ENCODE measurements around the gene DDX46. TPM values are rescaled to one million over a fixed set of nuclear protein-coding genes. Genes with fewer than 3 reads are reported as not detected.

Gene DDX46
- total and polyA plus RNA-seq, 2 donors (not counting 1 experiment from before 2014, with no cell fraction given) = 18.7 to 38.1 TPM

GRCh38 chr5:134794082-134794481 is 35.5 kb downstream of the DDX46 start:
- Histone ChIP-seq H3K36me3 (ENCODE audit: control insufficient read depth, insufficient read depth, low read length) (peaks cover 6% of the 10 kb centered on the region), H3K4me3 (replicated peaks in 1 of 4; ENCODE audit: control extremely low read depth in 1 of 4, insufficient read depth in 1 of 4, low read depth in 3 of 4, low read length in 4 of 4) (no peak overlapping the region), H3K4me2 (ENCODE audit: extremely low read depth, insufficient read depth, low read length) (no peak overlapping the region), H3K4me1 (ENCODE audit: control insufficient read depth, extremely low read depth, insufficient read depth, low read length) (no peaks in the 10 kb centered on the region), H3K9me3 (ENCODE audit: control insufficient read depth, insufficient read depth, low read depth, low read length) (no peaks in the 10 kb centered on the region), H3K9ac (ENCODE audit: insufficient read depth, low read length) (no peak overlapping the region), H4K20me1 (ENCODE audit: control insufficient read depth, extremely low read depth, insufficient read depth, low read length) (no peaks in the 10 kb centered on the region), H3K27me3 (ENCODE audit: control insufficient read depth, insufficient read depth, low read length) (no peaks in the 10 kb centered on the region), H3K79me2 (ENCODE audit: control insufficient read depth, insufficient read depth, low read length) (no peaks in the 10 kb centered on the region), H2AFZ (ENCODE audit: low read length) (no peak overlapping the region), H3K27ac (ENCODE audit: insufficient read depth, low read length) (no peak overlapping the region)
- peak in 1 of 2 donors; percentile 50 for DNase-seq (ENCODE audit: low read depth in 2 of 2)
- no peak for TF ChIP-seq EZH2 (IDR thresholded peaks at IDR 0.05; ENCODE audit: low read length, missing control alignments)
- TF ChIP-seq CTCF (conservative IDR thresholded peaks at IDR 0.05 in 1 of 2, IDR thresholded peaks at IDR 0.05 in 1 of 2; ENCODE audit: low read depth in 1 of 2, low read length in 2 of 2) = no peak

DNA sequence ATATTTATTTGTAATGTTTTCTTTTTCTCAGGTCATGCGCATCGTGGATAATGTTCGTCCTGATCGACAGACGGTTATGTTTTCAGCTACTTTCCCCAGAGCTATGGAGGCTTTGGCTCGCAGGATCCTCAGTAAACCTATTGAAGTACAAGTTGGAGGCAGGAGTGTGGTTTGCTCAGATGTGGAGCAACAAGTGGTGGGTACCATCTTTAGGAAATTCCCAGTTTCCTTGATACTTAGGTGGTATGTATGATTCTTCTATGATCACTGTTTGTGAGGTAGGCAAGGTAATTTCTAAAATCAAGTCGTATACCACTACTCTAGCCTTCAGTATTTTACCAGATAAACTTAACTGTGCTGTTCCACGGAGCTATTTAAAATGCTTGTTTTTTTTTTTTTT is 36.2 kb downstream of the DDX46 start:
- Histone ChIP-seq H3K27me3 (ENCODE audit: control insufficient read depth, insufficient read depth, low read length) (no peaks in the 10 kb centered on the region), H3K4me1 (ENCODE audit: control insufficient read depth, extremely low read depth, insufficient read depth, low read length) (no peaks in the 10 kb centered on the region), H3K36me3 (ENCODE audit: control insufficient read depth, insufficient read depth, low read length) (peaks cover 6% of the 10 kb centered on the region), H3K79me2 (ENCODE audit: control insufficient read depth, insufficient read depth, low read length) (no peaks in the 10 kb centered on the region), H3K4me3 (replicated peaks in 1 of 4; ENCODE audit: control extremely low read depth in 1 of 4, insufficient read depth in 1 of 4, low read depth in 3 of 4, low read length in 4 of 4) (no peak overlapping the region), H3K27ac (ENCODE audit: insufficient read depth, low read length) (no peak overlapping the region), H3K4me2 (ENCODE audit: extremely low read depth, insufficient read depth, low read length) (no peak overlapping the region), H4K20me1 (ENCODE audit: control insufficient read depth, extremely low read depth, insufficient read depth, low read length) (no peaks in the 10 kb centered on the region), H2AFZ (ENCODE audit: low read length) (no peak overlapping the region), H3K9ac (ENCODE audit: insufficient read depth, low read length) (no peak overlapping the region), H3K9me3 (ENCODE audit: control insufficient read depth, insufficient read depth, low read depth, low read length) (no peaks in the 10 kb centered on the region)
- TF ChIP-seq EZH2 (IDR thresholded peaks at IDR 0.05; ENCODE audit: low read length, missing control alignments) (no peak), CTCF (conservative IDR thresholded peaks at IDR 0.05 in 1 of 2, IDR thresholded peaks at IDR 0.05 in 1 of 2; ENCODE audit: low read depth in 1 of 2, low read length in 2 of 2) (no peak)
- no peak for DNase-seq (ENCODE audit: low read depth in 2 of 2)

DNA sequence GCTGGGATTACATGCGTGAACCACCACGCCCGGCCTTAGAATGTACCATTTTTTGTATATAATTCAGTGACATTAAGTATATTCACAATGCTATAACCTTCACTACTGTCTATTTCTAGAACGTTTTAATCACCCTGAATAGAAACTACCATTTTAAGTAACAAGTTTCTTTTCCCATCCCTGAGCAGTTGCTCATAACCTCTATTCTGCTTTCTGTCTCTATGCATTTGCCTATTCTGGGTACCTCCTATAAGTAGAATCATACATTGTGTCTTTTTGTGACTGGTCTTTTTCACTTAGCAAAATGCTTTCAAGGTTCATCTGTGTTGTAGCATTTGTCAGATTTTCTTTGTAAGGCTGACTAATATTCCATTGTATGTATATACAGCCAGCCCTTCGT is 39.9 kb downstream of the DDX46 start:
- Histone ChIP-seq H3K4me1 (ENCODE audit: control insufficient read depth, extremely low read depth, insufficient read depth, low read length) (no peaks in the 10 kb centered on the region), H3K27ac (ENCODE audit: insufficient read depth, low read length) (no peak overlapping the region), H3K79me2 (ENCODE audit: control insufficient read depth, insufficient read depth, low read length) (no peaks in the 10 kb centered on the region), H3K4me2 (ENCODE audit: extremely low read depth, insufficient read depth, low read length) (no peak overlapping the region), H3K36me3 (ENCODE audit: control insufficient read depth, insufficient read depth, low read length) (peaks cover 4% of the 10 kb centered on the region), H2AFZ (ENCODE audit: low read length) (no peak overlapping the region), H3K4me3 (replicated peaks in 1 of 4; ENCODE audit: control extremely low read depth in 1 of 4, insufficient read depth in 1 of 4, low read depth in 3 of 4, low read length in 4 of 4) (no peak overlapping the region), H4K20me1 (ENCODE audit: control insufficient read depth, extremely low read depth, insufficient read depth, low read length) (no peaks in the 10 kb centered on the region), H3K9ac (ENCODE audit: insufficient read depth, low read length) (no peak overlapping the region), H3K9me3 (ENCODE audit: control insufficient read depth, insufficient read depth, low read depth, low read length) (no peaks in the 10 kb centered on the region), H3K27me3 (ENCODE audit: control insufficient read depth, insufficient read depth, low read length) (no peaks in the 10 kb centered on the region)
- no peak for DNase-seq (ENCODE audit: low read depth in 2 of 2)
- TF ChIP-seq EZH2 (IDR thresholded peaks at IDR 0.05; ENCODE audit: low read length, missing control alignments) (no peak), CTCF (conservative IDR thresholded peaks at IDR 0.05 in 1 of 2, IDR thresholded peaks at IDR 0.05 in 1 of 2; ENCODE audit: low read depth in 1 of 2, low read length in 2 of 2) (no peak)
